Stimulated activated CD4-positive, alpha-beta T cell treated with anti-CD3 and anti-CD28 coated beads, Interleukin-15, amount 100 ng/mL, for 24 hours (primary cell): ENCODE data around the gene FILIP1.
A peak's percentile ranks its signal among the peaks of the same experiment; 100 is the strongest.

Experiments used
- DNase-seq: peaks from one replicate; pipeline ENCODE4 v3.0.0-alpha.2; 2020

The FILIP1 gene

DNA sequence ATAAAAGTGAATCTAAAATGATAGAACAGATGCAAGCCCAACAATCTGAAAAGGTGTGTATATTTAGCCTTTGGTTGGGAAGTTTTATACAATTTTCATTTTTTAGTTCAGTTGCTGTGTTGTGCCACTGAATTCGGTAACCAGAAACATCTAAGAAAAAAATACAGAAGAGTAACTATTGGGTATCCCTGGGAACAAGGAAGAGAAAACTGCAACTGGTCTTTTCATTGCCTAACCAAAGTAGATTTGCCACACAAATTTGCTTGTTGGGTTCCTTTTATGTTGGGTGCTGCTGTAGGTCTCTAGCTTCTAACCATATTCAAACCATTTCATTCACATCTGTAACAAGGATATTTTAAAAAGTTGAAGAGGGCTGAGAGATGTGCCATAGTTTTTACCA lies 206.2 kb downstream of the FILIP1 start:
- DNase-seq: no peak

DNA sequence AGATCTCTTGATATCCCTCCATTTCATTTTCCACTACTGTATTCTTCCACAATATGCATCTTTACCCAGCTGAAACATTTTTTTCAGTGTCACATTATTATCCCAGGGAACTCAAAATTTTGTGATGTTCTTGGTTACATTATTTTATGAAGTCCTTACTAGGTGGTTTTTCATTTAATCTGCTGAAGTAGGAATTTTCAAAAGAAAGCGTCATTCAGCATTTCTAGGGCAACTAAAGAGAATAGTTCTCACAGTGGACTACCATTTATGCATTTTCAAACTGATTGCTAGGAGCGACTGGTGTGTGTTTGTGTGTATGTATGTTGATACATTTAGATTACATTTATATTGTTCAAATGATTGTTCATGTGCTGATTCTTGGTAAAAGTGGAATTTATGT lies 206.6 kb downstream of the FILIP1 start:
- DNase-seq: no peak

- no peak for DNase-seq
These were observed 208.3 kb downstream of the FILIP1 start for GRCh38 chr6:75285283-75285639.

DNA sequence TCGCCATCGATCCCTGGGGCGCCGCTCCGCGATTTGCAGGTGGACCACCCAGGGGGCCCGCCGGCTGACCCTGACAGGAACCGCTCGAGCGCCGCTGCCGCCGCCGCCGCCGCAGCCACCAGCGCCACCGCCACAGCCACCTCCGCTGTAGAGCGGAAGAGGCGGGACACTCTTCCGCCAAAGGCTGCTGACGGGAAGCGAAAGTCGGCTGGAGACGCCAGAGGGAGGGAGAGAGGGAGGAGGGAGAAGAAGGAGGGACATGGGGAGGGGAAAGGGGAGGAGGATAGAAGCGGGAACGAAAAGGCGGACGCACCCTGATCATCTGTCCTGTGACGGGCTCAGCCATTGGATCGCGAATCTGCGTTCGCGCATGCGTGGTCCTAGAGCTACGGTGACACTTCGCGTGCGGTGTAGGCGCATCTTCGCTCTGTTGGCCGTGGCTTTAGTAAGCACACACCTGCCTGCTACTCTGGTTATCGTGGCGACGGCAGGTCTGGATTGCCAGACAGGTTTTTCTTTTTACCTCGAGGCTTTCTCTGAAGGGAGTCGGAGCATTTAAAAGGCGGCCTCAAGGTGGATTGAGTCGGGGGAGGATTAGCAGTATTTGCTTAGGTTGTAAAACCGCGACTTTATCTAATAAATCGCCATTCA lies 208.8 kb downstream of the FILIP1 start, which contains the start of gene TMEM30A:
TSS of gene TMEM30A (minus strand) at position 161 of the 651 bp plus-strand sequence. CDS start at position 7, 154 bp downstream.
- peak; percentile 97 for DNase-seq

DNA sequence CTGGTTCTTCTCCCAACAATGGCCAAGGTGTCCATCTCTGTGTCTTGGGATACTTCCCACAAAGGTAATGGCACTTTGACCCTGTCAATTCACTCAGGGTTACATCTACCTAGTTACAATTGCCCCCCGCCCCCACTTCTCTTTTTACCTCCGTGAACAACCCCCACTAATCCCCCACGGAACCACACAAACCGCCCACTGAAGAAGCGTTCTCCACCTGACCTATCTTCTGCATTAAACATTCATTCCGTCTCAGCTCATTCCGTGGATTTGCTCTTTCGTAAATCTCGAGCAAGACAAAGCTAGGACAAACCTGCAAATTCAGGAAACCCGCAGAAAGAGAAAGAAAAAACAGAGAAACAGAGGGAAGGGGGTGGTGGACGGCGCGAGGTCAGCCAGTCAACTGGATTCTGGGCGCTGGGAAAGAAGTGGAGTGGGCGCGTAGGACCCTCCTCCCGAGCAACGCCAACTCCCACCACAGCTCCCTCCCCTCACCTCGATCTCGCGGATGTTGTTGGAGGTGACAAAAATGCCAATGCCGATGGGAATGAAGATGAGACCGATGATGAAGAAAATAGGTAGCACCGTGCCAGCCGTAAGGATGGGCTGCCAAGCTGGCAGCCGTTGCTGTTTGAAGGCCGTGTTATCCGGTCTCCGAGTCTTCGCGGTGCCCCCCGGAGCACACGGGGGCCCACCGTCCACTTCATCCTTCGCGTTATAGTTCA lies 209.5 kb downstream of the FILIP1 start:
- peak; percentile 19 for DNase-seq

DNA sequence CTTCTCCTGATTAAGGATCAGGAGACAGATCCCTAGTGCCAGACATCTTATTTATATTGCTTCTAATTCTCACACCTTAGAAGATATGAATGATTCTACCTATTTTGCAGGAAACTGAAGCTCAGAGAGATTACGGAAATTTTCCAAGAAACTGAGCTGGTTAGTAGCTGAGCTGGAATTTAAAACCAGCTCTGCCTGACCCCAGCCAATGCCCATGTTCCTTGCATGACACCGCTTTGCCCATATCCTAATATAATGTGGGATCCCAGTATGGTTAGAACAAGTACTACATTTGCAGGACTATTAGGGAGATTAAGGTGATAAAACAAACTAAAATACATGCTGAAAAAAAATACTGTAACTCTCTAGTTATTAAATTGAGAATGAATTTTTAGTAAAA lies 210.9 kb downstream of the FILIP1 start:
- no peak for DNase-seq

DNA sequence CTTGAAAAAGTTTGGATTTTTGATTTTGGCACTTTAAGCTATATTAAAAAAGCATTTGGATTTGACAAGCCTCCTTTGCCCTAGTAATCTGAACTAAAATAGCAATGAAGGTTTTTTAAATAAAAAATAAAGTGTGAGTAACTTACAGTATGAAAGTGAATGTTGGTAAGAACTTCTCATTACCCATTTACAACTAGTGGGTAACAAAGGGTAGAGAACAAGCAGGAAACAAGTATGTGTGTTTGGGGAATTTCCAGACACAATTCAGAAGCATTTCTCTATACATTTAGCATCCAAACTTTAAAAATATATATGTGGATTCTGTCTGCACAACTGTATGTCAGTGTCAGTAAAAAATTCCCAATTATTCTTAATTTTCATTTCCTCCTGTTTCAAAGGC lies 211.9 kb downstream of the FILIP1 start:
- no peak for DNase-seq

- no peak for DNase-seq
These were observed 213.3 kb downstream of the FILIP1 start for GRCh38 chr6:75280131-75280855.

DNA sequence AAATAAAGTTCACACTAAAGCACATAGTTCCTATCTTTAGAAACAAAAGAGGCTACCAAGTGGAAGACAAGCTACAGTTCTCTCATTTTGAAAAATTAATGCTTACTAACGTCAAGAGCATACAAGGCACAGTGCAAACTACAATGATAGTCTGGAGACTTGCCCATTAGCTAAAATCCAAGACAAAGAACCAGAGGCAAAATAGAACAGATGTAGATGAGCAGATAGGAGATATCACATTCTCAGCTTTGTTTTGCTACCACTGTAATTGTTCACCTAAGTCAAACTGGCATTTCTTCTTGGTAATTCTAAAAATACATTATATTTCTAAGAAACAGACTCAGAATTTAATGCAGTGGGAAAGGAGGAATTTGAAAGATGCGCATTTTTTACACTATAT lies 214.2 kb downstream of the FILIP1 start:
- no peak for DNase-seq

DNA sequence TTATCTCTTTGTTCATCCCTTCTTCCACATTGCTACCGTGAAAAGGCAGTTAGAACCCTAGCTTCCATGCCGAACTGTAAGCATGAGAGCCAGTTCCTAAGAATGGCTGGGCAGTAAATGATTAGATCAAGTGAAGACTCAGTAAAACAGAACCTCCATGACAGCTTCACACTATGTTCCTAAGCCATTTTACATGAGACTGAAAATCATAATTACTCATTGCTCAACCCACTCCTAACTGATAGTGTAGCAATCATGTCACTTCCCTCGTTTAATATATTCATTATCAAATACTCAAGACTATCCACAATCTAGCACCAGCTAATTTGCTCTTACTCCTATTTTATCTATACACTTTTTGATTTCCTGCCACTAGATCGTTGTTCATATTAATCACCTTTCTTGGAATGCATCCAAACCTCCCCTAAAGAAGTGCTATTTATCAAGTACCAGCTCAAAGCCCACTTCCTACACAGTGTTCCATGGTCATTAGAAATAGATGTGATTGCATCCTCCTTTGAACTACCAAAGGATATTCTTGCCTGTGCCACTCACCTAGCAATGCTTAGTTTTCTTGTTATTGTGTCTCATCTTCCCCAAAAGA lies 215.0 kb downstream of the FILIP1 start:
- no peak for DNase-seq

DNA sequence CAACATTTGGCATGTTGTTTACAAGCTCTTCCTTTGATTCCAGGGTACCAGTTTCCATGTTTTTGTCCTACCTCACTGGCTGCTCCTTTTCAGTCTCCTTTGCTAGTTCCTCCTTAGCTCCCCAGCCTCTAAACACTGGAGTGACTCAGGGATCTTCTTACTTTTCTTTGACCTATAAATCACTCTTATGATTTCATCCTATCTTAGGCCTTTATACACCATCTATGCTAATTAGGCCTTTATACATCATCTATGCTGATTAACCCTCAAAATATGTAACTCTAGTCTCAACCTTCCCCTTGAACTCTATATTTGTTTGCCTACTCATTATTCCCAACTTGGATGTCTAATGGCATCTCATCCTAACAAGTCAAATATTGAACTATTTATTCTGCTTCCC lies 218.5 kb downstream of the FILIP1 start:
- DNase-seq: no peak

DNA sequence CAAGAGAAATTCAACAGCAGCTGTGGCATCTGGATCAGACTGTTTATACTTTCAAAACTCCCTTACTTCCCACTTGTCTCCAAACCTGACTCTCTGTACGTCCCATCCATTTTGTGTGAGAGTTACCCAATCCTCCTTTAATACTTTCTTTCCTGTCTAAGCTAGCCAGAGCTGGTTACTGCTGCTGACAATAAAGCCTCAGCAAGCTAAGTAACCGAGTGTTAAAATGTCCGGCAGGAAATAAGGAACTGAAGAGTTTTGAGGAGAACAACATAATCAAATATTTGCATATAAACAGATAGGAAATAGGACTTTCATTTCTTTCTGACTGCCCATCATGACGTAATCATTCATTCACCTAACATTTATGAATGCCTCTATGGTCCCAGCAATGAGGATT lies 220.6 kb downstream of the FILIP1 start:
- no peak for DNase-seq

GRCh38 chr6:75272145-75272840 lies 221.3 kb downstream of the FILIP1 start:
- no peak for DNase-seq

- DNase-seq: no peak
These were observed 224.6 kb downstream of the FILIP1 start for GRCh38 chr6:75268988-75269354.

GRCh38 chr6:75268121-75268987 lies 225.2 kb downstream of the FILIP1 start:
- peak; percentile 12 for DNase-seq

DNA sequence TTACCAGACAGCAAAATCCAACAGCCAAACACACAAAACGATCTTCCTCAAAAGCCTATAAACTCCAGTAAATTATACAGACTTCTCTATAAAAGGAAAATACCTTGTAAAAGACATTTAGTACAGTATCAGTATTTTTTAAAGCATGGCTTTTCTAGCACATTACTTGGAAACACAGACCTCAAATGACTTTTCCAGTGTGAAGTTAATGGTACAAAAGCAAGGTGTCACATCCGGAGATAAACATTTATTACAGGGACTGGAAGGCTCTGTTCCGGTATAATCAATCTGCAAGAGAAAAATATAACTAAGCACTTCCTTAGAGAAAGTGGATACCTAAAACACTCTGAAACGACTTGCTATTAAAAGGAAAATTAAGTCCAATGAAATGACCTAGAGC lies 226.1 kb downstream of the FILIP1 start:
- no peak for DNase-seq

- DNase-seq: no peak
These were observed 226.8 kb downstream of the FILIP1 start for GRCh38 chr6:75266716-75267291.

DNA sequence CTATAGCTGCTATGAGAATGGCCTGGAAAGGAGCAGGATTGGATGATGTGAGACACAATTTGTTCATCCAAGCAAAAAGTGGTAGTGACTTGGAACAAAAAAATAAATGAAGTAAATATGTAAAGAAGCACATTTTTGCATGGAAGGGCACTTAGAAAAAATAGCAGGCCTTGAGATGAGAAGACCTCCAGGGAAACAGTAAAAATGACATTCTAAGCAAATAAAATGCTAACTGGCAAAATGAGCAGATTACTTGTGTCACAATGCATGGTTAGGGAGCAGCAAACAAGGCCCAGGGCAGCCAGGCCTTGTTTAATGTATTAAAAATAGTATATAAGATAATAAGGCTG lies 230.2 kb downstream of the FILIP1 start:
- DNase-seq: no peak

GRCh38 chr6:75262716-75263400 lies 230.7 kb downstream of the FILIP1 start:
- DNase-seq: no peak

DNA sequence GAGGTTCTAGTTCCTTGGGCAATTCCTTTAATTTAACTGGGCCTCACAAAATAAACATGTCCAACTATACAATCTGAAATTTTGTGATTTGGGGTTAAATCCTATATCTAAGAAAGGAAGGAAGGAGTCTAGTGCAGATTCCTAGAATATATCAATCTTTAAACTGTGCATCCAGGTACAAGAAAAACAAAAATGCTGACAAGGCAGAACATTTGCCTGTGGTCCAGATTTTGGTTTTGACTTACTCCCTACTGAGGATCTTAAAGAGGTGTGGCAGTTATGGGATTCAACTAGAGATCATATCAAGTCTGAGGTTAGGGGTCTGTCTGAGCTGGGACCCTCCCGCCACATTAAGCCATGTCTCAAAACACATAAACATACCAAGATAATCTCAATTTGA lies 232.3 kb downstream of the FILIP1 start:
- no peak for DNase-seq
